Astrocyte of the cerebellum (primary cell): ENCODE measurements around the gene KLHL35.

Source experiments
- DNase-seq: peaks from one replicate; pipeline ENCODE4 v3.0.0-alpha.2; 2011; ENCODE audit warnings: low read depth
- H3K4me3 ChIP-seq: 2 replicates; pipeline ENCODE4 v1.5.1; 2011; ENCODE audit warnings: mild to moderate bottlenecking, low read depth, low read length, moderate library complexity
- in situ Hi-C: cut with HindIII; loops from 2 replicates; pipeline ENCODE4 v1.10.0; 2017; ENCODE audit warnings: low sequenced_read_pairs
- TF ChIP-seq, protein P1 (sequence below): IDR thresholded peaks from 2 replicates; pipeline ENCODE4 v1.5.1; 2012; ENCODE audit warnings: low read length, low read depth, moderate library complexity, mild to moderate bottlenecking; ENCODE audit errors: missing control alignments

Gene KLHL35, protein sequence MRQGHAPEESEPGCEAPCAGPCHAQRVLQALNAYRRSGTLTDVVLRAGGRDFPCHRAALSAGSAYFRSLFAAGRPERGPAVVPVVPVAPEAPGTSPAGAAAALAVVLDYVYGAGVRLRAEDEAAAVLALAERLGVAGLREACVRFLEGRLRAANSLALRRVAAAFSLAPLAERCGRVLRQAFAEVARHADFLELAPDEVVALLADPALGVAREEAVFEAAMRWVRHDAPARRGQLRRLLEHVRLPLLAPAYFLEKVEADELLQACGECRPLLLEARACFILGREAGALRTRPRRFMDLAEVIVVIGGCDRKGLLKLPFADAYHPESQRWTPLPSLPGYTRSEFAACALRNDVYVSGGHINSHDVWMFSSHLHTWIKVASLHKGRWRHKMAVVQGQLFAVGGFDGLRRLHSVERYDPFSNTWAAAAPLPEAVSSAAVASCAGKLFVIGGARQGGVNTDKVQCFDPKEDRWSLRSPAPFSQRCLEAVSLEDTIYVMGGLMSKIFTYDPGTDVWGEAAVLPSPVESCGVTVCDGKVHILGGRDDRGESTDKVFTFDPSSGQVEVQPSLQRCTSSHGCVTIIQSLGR

DNA sequence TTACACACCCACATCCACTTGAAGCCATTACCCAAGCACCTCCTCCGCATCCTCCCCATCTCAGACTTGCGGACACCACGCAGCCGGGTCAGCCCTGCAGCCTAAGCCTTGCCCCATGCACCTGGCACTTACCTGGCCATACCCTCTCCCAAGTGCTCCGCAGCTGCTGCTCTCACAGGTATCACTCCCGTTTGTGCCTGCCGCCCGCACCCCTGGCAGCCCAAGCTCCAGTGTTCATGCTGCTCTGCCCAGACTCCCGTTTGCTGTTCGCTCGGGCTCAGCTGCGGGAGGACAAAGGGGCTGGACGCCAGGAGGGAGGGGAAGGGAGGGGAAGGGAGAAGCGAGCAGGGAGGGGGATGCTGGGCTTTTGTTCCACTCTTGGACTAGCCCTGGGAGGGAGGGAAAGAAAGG lies at the start of gene KLHL35:
KLHL35 (minus strand) TSS at position 293 of the 411 bp plus-strand sequence. CDS start 2,574 bp downstream, outside the sequence.
- TF ChIP-seq, protein P1, sequence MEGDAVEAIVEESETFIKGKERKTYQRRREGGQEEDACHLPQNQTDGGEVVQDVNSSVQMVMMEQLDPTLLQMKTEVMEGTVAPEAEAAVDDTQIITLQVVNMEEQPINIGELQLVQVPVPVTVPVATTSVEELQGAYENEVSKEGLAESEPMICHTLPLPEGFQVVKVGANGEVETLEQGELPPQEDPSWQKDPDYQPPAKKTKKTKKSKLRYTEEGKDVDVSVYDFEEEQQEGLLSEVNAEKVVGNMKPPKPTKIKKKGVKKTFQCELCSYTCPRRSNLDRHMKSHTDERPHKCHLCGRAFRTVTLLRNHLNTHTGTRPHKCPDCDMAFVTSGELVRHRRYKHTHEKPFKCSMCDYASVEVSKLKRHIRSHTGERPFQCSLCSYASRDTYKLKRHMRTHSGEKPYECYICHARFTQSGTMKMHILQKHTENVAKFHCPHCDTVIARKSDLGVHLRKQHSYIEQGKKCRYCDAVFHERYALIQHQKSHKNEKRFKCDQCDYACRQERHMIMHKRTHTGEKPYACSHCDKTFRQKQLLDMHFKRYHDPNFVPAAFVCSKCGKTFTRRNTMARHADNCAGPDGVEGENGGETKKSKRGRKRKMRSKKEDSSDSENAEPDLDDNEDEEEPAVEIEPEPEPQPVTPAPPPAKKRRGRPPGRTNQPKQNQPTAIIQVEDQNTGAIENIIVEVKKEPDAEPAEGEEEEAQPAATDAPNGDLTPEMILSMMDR = no peak
- DNase-seq = no peak
- no peak within 1 kb of the TSS for H3K4me3 ChIP-seq
- in situ Hi-C loops = no loop called here

DNA sequence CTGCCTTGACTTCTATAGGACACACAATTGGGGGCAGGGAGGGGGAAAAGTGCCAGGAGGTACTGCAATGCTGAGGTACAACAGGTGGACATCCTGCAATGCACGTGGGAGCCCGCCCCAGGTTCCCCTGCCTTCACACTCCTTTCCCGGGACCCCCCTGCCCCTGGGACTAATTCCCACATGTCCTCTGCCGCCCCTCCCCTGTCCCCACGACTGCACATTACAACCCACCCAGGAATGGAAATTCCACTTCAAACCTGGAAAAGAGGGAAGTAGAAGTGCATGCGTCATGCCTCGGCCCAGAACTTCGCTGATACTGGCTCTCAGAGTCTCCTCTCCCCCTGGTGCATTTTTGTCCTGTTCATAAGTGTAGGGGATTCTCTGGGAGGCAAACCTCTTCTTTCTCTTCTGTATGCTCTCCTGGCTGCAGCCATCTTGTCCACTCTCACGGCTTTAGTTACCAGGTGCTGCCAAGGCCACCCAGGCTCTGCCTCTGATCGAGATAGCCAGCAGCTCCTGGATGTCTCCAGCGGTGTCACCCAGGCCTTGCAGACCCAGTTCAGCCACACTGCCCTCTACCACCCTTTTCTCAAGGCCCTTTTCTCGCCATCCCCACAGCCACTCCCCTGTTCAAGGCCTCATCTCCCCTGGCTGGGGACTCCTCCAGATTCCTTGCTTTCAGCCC lies 49.1 kb upstream of the KLHL35 start:
- in situ Hi-C loops = no loop called here
- TF ChIP-seq, protein P1 = no peak
- H3K4me3 ChIP-seq = no peak overlapping the region
- DNase-seq = no peak

DNA sequence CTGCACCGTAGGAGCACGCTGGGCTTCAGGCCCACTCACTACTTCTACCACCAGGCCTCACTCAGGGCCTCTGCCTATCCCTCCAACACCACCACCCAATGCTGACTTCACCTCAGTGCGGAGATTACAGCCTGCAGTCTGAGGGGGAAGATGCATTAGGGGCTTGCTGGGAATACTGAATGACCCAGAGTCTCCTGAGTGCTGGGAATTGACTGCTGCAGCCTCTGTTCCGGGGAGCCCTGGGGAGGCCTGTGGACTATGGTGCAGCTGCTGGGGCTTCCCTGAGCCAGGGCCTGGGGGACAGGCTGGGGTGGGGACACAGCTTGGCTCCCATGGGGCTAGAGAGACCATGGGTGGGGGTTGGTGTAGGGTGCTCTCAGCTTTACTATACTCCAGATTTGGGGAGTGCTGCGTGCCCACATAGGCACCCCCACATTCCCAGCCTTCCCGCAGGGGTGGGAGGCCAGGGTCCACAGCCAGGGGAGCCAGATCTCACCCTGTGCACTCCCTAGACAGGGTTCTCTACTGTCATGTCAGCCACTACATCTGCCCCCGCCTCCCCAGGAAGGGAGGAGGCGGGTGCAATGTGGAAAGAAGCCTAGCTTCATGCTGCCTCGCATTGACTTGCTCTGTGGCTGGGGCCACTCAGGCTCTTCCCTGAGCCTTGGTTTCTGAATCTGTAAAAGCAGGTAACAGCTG lies 48.4 kb upstream of the KLHL35 start:
- no peak overlapping the region for H3K4me3 ChIP-seq
- no peak for DNase-seq
- TF ChIP-seq, protein P1 = no peak
- in situ Hi-C loops = no loop called here

DNA sequence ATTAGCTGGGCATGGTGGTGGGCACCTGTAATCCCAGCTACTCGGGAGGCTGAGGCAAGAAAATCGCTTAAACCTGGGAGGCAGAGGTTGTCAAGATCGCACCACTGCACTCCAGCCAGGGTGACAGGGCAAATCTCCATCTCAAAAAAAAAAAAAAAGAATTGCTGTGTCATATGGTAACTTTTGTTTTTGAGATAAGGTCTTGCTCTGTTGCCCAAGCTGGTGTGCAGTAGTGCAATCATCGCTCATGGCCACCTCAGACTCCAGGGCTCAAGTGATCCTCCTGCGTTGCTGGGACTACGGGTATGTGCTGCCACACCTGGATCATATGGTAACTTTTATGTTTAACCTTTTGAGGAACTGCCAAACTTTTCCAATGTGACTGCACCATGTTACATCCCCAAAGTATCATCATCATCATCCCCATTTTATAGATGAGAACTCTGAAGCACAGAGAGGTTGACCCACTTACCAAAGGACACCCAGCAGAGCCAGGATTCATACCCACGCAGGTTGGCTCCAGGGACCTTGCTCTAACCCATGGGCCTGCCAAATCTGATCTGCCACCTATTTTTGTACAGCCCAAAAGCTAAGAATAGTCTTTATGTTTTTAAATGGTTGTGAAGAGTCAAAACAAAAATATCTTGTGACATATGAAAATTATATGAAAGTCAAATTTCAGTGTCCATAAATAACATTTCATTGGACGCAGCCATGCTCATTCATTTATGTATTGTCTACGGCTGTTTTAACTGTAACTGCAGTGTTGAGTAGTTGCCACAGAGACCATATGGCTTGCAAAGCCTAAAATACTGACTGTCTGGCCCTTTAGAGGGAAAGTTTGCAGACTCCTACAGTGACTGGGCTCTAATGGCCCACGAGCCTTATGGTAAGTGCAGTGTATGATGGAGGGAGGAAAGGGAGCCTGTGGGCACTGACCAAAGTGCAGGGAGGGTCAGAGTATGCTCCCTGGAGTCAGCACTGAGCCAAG lies 47.5 kb upstream of the KLHL35 start:
- H3K4me3 ChIP-seq = no peak overlapping the region
- in situ Hi-C loops = no loop called here
- TF ChIP-seq, protein P1 = no peak
- no peak for DNase-seq

DNA sequence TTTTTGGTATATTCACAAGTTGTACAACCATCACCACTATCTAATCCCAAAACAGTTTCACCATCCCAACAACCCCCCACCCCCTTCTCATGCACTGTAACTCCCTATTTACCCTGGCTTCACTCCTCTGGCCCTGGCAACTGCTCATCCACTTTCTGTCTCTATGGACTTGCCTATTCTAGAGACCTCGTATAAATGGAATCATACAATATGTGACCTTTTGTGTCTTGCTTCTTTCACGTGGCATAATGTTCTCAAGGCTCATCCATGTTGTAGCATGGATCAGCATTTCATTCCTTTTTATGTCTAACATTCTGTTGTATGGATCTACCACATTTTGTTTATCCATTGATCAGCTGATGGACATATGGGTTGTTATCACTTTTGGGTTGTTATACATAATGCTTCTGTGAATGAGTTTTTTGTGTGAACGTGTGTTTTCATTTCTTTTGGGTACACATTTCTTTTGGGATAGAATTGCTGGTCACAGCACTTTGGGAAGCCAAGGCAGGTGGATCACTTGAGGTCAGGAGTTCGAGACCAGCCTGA lies 46.7 kb upstream of the KLHL35 start:
- H3K4me3 ChIP-seq = no peak overlapping the region
- DNase-seq = no peak
- TF ChIP-seq, protein P1 = no peak
- in situ Hi-C loops = no loop called here
